Fibroblast of the aortic adventitia (primary cell): ENCODE data around the gene LIMS3. TPM values are rescaled to one million over a fixed set of nuclear protein-coding genes. Genes with fewer than 3 reads are reported as not detected.
"Not testable (repeated sequence)": the region's sequence is repeated elsewhere in the genome, so short reads cannot be mapped to it uniquely, and the experiment has no call there.

ENCODE experiments used
- DNase-seq: peaks from one replicate; pipeline ENCODE4 v3.0.0-alpha.2; 2010; ENCODE audit warnings: low read depth
- H3K4me3 ChIP-seq: 2 replicates; pipeline ENCODE4 v1.5.1; 2011; ENCODE audit warnings: low read depth, mild to moderate bottlenecking, control low read depth, low read length, moderate library complexity
- total RNA-seq: library from RNA; depleted of rRNA; stranded (reverse); fragments of >200 nt; gene quantifications from 2 replicates; pipeline ENCODE4 v1.2.3, GENCODE V29; 2012; ENCODE audit warnings: low replicate concordance

LIMS3 gene
- total RNA-seq, 1 donor, result 6.1 TPM

DNA sequence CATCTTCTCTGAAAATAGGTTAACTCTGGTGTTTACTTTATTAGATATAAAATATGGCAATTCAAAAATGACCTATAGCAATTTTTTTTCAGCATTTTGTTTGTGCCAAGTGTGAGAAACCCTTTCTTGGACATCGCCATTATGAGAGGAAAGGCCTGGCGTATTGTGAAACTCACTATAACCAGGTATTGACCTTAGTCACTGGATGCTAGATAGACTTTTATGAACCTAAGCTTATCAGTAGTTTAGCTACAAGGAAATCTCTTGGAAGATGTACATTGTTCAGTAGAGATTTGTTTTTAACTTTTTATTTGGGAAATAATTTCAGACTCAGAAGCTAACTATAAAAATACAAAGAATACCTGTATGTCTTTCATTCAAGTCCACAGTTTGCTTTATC, 21.7 kb downstream of the LIMS3 start:
- not testable (repeated sequence) for DNase-seq, H3K4me3 ChIP-seq

DNA sequence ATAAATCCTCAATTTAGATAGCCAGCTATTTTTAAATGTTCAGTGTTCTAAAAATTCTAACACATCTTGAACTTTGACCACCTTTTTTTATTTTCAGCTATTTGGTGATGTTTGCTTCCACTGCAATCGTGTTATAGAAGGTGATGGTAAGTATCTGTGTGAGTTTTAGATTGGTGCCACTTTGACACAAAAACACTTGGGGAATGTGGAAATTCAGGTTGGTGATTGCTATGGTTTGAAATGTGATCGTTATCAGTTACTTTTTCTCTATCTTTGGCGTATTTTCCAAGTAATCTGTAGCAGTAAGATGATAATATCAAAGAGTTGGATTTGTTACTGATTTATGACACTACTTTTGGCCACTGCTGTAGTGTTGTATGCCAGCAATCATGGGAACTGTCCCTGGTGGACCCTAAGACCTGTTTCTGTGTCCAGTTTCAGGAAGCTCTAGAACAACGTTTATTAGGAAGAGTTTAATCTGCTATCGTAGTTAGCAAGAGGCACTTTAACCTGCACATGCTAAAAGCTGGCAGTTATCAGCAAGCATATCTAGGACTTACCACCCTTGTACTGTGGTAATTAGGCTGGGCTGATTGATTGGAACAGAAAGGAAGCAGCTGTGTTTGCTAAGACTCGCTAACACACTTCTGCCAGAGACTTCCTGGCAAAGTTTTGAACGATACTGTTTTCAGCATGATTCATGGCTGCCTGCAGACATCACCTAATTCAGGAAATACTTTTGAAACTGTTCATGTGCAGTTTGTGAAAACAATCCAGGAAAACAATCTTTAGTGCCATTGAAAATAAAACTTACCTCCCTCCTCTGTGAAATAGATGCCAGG, 23.3 kb downstream of the LIMS3 start:
- not testable (repeated sequence) for H3K4me3 ChIP-seq, DNase-seq

DNA sequence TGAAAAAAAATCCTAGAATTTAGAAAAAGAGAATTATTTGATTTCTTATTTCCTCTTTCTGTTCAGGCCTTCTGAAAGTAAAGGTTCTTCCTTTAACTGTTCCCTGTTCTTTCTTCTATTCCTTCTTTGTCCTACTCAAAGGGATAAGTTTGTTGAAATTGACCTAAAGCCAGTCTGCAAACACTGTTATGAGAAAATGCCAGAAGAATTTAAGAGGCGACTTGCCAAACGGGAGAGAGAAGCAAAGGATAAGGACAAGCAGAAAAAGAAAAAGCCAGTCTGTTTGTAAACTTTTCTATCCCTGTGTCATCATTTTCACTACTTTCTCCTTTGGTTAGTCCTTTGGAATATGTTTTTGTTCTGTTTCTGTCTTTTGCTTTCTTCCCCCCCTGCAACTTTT, 26.0 kb downstream of the LIMS3 start:
- not testable (repeated sequence) for H3K4me3 ChIP-seq, DNase-seq

DNA sequence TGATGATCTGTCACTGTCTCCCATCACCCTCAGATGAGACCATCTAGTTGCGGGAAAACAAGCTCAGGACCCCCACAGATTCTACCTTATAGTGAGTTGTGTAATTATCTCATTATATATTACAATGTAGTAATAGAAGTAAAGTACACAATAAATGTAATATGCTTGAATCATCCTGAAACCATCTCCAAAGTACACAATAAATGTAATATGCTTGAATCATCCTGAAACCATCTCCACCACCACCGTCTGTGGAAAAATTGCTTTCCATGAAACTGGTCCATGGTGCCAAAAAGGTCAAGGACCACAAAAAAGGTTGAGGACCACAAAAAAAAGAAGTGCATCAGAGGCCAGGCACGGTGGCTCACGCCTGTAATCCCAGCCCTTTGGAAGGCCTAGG, 29.3 kb downstream of the LIMS3 start:
- H3K4me3 ChIP-seq, DNase-seq: not testable (repeated sequence)

DNA sequence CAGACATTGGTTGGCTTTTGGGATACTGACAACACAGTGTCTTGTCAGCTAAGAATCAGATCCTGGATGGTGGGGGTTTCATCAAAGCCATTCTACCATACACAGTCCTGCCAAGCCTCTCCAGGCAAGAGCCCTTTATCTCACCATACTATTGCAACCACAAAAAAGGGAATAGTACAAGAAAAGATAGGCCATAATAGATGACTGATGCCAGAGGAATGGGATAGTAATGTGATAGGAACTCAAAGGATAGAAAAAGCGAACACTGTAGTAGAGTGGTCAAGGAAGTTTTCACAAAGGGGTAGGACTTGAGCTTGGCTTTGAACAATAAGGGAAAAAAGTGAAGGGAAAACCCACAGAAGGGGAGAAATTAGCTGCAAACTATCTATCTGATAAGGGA, 30.7 kb downstream of the LIMS3 start:
- DNase-seq, H3K4me3 ChIP-seq: not testable (repeated sequence)

DNA sequence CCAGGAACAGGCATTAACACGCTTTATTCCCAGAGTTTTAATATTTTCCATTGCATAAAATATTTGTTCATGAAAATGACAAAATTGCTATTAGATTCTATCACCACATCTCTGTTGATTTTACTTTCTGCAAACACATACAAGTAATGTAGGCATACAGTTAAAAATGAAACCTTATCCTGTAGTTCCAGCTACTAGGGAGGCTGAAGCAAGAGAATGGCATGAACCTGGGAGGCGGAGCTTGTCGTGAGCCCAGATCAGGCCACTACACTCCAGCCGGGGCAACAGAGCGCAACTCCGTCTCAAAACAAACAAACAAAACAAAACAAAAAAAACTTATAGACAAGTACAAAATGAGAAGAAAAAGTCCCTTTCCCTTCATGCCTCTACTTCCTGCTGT, 38.0 kb downstream of the LIMS3 start:
- not testable (repeated sequence) for H3K4me3 ChIP-seq

DNA sequence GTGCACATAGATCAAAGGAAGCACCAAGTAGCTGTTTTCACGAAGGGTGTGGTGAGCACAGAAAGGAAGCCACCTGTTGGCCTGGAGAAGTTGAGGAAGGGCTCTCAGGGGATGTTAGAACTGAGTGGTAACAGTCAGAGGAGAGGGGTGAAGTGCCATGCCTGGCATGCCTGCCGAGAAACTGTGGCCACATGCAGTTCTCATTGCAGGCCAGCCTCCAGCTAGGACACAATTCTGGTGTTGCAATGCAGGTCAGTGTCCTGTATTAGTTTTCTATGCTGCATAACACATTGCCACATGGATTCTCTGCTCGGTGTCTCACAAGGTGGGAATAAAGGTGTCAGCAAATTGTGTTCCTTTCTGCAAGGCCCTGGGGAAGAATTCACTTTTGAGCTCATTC, 46.9 kb downstream of the LIMS3 start:
- H3K4me3 ChIP-seq, DNase-seq: not testable (repeated sequence)

More for the DNA sequence above, 38.0 kb downstream of the LIMS3 start:
- not testable (repeated sequence) for DNase-seq

DNA sequence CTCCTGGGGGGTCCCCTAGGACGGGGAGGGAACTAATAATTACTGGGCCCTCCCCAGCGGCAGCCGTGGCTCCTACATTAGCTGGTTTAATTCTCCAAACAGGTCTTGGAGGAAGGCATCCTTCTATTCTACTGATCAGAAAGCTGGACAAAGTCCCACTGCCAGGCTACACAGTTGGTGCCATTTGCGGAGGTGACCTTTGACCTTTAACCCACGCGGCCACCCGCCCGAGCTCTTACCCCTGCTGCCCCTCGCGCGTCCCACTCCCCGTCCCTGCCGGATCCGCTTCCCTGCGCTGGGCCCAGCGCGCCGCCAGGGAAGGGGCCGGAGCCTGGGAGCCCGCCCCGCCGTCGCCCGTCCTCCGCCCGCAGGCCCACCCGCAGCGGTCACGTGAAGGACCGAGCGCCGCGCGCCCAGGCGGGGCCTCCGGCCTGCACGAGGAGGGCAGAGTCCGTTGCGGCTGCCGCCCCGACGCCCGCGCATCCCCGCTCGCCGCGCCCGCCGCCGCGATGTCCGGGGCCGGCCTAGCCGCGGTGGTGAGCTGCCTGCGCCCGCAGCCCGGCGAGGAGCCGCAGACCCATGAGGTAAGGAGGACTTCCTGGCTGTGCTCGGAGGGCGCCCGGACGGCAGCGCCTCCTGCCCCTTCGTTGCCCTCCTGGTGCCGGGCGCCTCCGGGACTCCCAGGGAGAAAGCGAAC, 48.9 kb downstream of the LIMS3 start:
- H3K4me3 ChIP-seq, DNase-seq: not testable (repeated sequence)

DNA sequence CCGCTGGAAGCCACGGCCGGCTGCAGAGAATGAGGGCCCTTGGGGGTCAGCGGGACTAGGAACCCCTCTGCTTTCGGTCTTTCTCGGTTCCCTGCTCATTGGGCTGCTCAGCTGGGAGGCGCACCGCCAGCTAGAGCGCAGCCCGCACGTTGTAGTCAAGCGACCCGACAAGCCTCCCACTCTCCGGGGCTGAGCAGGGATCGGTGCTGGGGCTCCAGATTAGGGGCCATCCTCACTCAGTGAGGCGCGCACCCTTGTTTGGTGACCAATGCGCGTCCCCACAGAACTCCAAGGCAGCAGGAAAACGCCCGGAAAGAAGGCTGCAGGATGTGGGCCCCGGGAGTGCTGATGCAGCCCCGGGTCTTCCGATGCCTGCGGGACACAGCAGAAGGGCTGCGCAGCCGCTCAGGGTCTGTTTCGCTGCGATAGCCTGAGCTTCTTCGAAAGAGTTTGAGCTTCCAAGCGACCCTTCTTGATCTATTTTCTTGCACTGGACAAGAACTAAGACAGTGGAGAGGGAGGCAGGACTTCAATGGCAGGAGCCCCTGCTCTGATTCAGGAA, 49.6 kb downstream of the LIMS3 start:
- DNase-seq, H3K4me3 ChIP-seq: not testable (repeated sequence)

DNA sequence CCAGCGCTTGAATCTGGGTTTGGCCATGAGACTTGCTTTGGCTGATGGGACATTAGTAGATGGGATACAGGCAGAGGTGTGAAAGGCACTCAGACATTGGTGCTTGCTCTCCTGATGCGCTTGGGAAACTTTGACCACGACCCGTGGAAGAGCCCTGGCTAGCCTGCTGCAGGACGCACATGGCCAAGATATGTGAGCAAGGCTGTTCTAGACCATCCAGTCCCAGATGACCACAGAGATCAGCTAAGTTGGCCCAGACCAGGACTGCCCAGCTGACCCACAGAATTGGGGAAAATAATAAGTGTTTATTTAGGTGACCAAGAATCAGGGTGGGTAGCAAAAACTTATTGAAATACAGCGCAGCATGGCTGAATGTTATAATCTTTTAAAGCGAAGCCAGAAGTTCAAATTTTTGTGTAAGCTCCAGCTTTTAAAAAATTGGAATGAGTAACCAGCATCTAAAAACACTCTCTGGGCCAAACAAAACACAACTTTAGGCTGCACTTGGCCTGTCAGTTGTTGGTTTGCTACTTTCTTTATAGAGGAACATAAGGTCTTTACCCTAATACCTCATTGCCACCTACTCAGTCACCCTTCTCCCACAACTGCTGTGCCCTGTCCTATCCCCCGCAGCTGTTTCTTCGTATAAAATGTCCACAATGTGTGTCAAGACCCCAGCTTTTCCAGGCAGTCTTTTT, 51.8 kb downstream of the LIMS3 start:
- not testable (repeated sequence) for H3K4me3 ChIP-seq, DNase-seq

DNA sequence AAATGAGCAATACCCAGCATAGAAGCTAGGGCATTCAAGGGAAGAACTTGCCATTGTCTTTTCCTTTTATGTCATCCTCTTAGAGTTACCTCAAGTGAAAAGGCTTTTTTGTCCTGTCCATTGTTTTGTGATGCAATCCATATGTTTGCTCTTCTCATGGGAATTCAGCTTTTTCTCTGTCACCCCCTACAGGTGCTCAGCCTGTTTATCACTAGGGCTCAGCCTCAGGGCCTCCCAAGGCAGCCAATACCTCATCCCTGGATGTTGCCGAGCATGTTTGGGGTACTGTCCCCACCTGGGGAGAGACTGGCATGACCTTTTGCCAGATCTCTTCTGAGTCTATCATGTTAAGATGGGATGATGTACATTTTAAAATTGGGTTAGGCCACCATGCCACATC, 65.5 kb downstream of the LIMS3 start:
- not testable (repeated sequence) for H3K4me3 ChIP-seq

DNA sequence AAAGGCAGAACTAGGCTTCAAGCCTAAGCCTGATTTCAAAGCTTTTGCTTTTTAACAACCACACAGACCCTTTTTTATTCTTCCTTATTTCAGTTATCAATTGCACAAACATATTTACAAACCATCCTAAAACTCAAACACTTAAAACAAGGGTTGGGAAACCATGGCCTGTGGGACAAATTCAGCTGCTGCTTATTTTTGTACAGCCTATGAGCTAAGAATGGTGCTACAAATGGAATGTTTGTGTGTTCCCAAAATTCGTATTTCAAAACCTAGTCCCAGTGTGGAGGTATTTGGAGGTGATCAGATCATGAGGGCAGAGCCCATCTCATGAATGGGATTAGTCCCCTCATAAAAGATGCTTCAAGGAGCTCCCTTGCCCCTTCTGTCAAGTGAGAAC, 67.0 kb downstream of the LIMS3 start:
- not testable (repeated sequence) for DNase-seq

More for the DNA sequence above, 65.5 kb downstream of the LIMS3 start:
- not testable (repeated sequence) for DNase-seq

DNA sequence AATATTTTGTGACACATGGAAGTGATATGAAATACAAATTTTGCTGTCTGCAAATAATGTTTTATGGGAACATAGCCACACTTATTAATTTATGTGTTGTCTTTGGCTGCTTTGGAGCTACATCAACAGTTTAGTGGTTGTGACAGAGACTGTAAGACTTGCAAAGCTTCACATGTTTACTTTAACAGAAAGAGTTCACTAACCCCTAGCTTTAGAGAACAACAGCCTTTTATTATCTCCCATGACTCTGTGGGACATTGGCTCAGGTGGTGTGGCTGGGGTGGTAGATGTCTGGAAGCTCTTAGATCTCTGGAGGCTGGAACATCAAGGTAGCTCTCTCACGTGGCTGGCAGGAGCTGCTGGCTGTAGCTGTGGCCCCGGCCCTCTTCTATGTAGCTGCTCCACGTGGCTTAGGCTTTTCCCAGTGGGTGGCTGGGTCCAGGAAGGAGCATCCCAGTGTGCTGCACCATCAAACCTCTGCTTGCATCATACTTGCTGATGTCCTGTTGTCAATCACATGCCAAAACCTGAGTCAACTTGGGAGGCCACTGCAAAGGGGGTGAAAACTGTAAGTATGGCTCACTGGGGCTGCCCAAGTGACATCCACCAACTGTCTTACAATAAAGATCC, 67.7 kb downstream of the LIMS3 start:
- H3K4me3 ChIP-seq, DNase-seq: not testable (repeated sequence)

More for the DNA sequence above, 67.0 kb downstream of the LIMS3 start:
- not testable (repeated sequence) for H3K4me3 ChIP-seq

DNA sequence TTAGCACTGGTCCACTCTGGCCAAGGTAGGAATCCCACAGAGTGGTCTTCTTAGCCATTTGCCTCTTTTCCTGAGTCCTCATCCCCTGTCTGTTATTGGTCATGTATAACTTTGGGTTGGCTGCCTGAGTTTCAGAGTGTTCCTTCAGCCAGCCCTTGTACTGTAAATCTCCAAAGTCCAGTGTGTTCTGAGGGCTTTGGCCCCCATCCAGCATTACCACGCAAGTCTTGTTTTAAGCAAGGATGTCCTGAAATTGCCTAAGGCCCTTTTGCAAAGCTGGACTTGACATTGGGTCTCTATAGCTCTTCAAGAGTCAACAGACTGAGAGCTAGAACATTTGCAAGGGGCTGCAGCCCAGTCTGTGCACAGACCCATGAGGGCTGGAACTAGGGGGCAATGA, 68.4 kb downstream of the LIMS3 start:
- H3K4me3 ChIP-seq, DNase-seq: not testable (repeated sequence)

DNA sequence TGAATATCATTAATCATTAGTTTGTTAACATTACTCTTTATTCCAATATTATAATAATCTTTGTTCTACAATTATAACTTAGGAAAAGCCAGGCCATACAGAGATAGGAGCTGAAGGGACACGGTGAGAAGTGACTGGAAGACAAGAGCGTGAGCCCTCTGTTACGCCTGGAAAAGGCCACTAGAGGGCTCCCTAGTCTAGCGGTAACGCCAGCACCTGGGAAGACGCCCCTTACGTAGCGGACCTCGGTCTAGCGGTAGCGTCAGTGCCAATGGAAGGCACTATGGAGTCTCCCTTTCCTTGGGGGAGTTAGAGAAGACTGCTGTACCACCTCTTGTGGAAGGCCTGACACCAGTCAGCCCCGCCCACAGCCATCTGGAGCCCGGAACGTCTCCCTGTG, 71.4 kb downstream of the LIMS3 start:
- H3K4me3 ChIP-seq, DNase-seq: not testable (repeated sequence)

DNA sequence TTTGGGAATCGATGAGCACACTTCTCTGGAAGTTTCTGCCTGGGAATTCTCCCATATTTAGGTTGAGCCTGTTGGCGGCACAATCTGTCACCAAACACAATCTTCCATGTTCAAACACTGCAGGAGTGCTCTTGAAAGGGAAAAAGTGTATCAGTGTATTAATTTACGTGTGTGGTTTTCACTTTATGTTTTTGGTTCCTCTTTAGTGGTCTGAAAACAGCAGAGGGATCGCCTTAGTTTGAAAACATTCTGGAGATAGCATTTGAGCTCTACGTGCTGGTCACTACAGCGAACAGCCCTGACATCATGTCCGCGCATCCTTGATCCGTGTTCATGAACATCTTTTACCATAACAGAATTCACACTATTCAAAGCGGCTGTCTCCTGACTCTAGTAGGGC, 73.2 kb downstream of the LIMS3 start:
- not testable (repeated sequence) for H3K4me3 ChIP-seq, DNase-seq
